Brain microvascular endothelial cell (primary cell): ENCODE results near the gene CLDN5.

Experiments used
- DNase-seq: peaks from one replicate; pipeline ENCODE4 v3.0.0-alpha.2; 2020
- H3K27ac ChIP-seq: fragments of 250-450 bp; sonication (Bioruptor Pico); 2 replicates; pipeline ENCODE4 v1.5.1; 2020; ENCODE audit warnings: mild to moderate bottlenecking, moderate library complexity
- H3K27me3 ChIP-seq: fragments of 250-450 bp; sonication (Bioruptor Pico); replicated peaks from 2 replicates; pipeline ENCODE4 v1.5.1; 2020; ENCODE audit warnings: mild to moderate bottlenecking
- H3K36me3 ChIP-seq: fragments of 250-450 bp; sonication (Bioruptor Pico); replicated peaks from 2 replicates; pipeline ENCODE4 v1.5.1; 2020; ENCODE audit warnings: mild to moderate bottlenecking
- H3K4me3 ChIP-seq: 2 replicates; pipeline ENCODE4 v1.5.1; 2011; ENCODE audit warnings: low read depth, mild to moderate bottlenecking, control low read depth, low read length, moderate library complexity
- CTCF ChIP-seq: IDR thresholded peaks from 2 replicates; pipeline ENCODE4 v1.5.1; 2011; ENCODE audit warnings: low read depth, mild to moderate bottlenecking, moderate library complexity, low read length, control low read depth, inconsistent platforms; ENCODE audit errors: missing control alignments
- in situ Hi-C: cut with HindIII; loops from 2 replicates; pipeline ENCODE4 v1.10.0; 2017; ENCODE audit warnings: low sequenced_read_pairs, low pct_ligation_motif_present

CLDN5 gene

GRCh38 chr22:19504900-19505734 lies 19.1 kb downstream of the CLDN5 start:
- H3K36me3 ChIP-seq: no peaks in the 10 kb centered on the region
- H3K27me3 ChIP-seq: no peaks in the 10 kb centered on the region
- in situ Hi-C loops: no loop called here
- H3K4me3 ChIP-seq: no peak overlapping the region
- H3K27ac ChIP-seq: no peak overlapping the region
- no peak for TF ChIP-seq CTCF
- no peak for DNase-seq

- Histone ChIP-seq H3K4me3 (no peak overlapping the region), H3K27ac (no peak overlapping the region), H3K27me3 (no peaks in the 10 kb centered on the region), H3K36me3 (no peaks in the 10 kb centered on the region)
- peak; percentile 33 for TF ChIP-seq CTCF
- in situ Hi-C loops: no loop called here
- DNase-seq: no peak
These were observed 20.3 kb downstream of the CLDN5 start for GRCh38 chr22:19503869-19504268.

- in situ Hi-C loops: no loop called here
- Histone ChIP-seq H3K36me3 (no peaks in the 10 kb centered on the region), H3K27ac (no peak overlapping the region), H3K27me3 (no peaks in the 10 kb centered on the region), H3K4me3 (no peak overlapping the region)
- DNase-seq: no peak
- no peak for TF ChIP-seq CTCF
These were observed 20.8 kb downstream of the CLDN5 start for GRCh38 chr22:19503367-19503766.

GRCh38 chr22:19501897-19502447 lies 22.2 kb downstream of the CLDN5 start:
- in situ Hi-C loops: no loop called here
- DNase-seq: no peak
- Histone ChIP-seq H3K27me3 (no peaks in the 10 kb centered on the region), H3K27ac (no peak overlapping the region), H3K36me3 (no peaks in the 10 kb centered on the region), H3K4me3 (no peak overlapping the region)
- no peak for TF ChIP-seq CTCF

GRCh38 chr22:19499880-19500242 lies 24.3 kb downstream of the CLDN5 start:
- Histone ChIP-seq H3K27me3 (no peaks in the 10 kb centered on the region), H3K27ac (no peak overlapping the region), H3K36me3 (no peaks in the 10 kb centered on the region), H3K4me3 (no peak overlapping the region)
- TF ChIP-seq CTCF: no peak
- in situ Hi-C loops: no loop called here
- no peak for DNase-seq
